HG02623 (cell line): Measurements from ENCODE around the gene TEX38.

Source experiments
- ATAC-seq: cut with Tn5 transposase; IDR thresholded peaks from one replicate; pipeline ENCODE4 v1.9.1; 2021; ENCODE audit warnings: moderate library complexity; ENCODE audit not compliant: unreplicated experiment

The TEX38 gene

DNA sequence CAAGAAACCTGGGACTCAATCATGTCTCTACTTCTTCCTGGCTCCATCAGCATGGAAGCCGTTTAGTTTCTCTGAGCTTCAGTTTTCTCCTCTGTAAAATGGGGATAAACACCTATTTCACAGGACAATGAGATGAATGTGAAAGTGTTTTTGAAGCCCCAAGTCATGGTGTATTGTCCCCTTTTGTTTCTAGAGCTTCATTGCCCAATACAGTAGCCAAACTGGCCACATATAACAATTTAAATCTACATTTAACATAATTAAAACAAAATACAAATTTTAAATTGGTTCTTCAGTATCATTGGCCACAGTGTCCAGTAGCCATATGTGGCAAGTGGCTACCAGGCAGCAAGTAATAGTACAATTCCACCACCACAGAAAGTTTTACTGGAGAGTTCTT is 49.5 kb downstream of the TEX38 start:
- ATAC-seq = no peak

DNA sequence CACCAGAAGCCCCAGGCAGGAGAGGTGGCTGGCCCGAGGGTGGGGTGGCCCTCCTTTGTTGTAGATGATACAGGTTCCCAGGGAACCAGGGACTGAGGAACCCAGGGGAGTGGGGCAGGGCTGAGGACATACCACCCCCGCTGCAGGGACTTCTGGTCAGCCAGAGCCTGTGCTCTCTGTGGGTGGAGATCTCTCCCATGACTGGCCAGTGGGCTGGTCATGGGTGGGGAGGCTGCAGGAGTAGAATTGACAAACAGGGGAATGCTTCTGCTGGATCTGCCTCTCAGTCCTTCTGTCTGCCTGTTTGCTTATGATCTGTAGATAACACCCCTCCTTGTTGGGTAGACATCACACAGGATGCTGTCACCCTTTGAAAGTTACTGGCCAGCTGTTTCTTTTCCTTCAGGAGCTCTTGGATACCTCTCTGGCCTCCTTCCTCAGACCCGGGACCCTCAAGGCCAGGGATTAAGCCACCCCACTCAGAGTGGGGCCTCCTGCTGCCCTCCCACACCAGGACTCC is 50.1 kb downstream of the TEX38 start:
- no peak for ATAC-seq
